IMR-90 (cell line): Measurements from ENCODE around the gene SLF2. TPM values are rescaled to one million over a fixed set of nuclear protein-coding genes. Genes with fewer than 3 reads are reported as not detected.

ENCODE experiments used
- USF2 ChIP-seq: fragments of 150-350 bp; IDR thresholded peaks from 2 replicates; pipeline ENCODE4 v1.6.1; 2017; ENCODE audit warnings: mild to moderate bottlenecking, antibody characterized with exemption, low read length, low read depth
- polyA plus RNA-seq, 3 experiments: library from polyadenylated mRNA; depleted of rRNA; stranded (reverse); fragments of >200 nt; gene quantifications; 2 replicates each; pipeline ENCODE4 v1.2.3, GENCODE V29; 2012; ENCODE audit warnings: low replicate concordance in 1 of 3
- total RNA-seq: library from RNA; depleted of rRNA; stranded (reverse); fragments of >200 nt; gene quantifications from 2 replicates; pipeline ENCODE4 v1.2.3, GENCODE V29; 2012

Gene SLF2
- total and polyA plus RNA-seq, 2 of the 4 experiments (the other 2 are of a cell fraction), result 8.5 to 21.7 TPM

GRCh38 chr10:100997360-100998182 lies 84.8 kb downstream of the SLF2 start (continued):
- no peak for TF ChIP-seq USF2
